Measurements from ENCODE around the gene TCL1B.

GRCh38 chr14:95727056-95727700 is 41.0 kb downstream of the TCL1B start:
- no peak for TF ChIP-seq POLR2A (IDR thresholded peaks at IDR 0.05)
- TF ChIP-seq CTCF (IDR thresholded peaks at IDR 0.05): no peak

All from gastroesophageal sphincter (tissue), 3 donors.